GM19328 (cell line): Measurements from ENCODE around the gene C6orf89.

Experiments used
- ATAC-seq: cut with Tn5 transposase; IDR thresholded peaks from one replicate; pipeline ENCODE4 v1.9.1; 2021; ENCODE audit warnings: mild to moderate bottlenecking, moderate library complexity; ENCODE audit not compliant: unreplicated experiment

The C6orf89 gene

DNA sequence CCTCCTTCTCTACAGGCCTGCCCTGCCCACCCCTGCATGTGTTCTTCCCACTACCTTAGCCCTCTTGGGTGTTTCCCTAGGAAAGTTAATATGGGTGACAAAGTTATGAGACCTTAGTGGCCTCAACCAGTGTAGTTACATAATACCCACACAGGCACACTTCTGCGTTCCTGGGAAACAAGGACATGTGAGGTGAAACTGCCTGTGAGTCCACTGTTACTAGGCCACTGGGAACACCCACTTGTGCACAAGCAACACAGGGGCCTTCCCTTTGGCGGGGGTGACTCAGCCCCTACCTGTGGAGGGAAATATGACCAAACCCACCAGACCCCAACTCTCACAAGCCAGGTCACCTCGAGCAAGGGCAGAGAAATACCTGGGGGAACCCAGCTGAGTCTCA is 81.5 kb downstream of the C6orf89 start:
- no peak for ATAC-seq

DNA sequence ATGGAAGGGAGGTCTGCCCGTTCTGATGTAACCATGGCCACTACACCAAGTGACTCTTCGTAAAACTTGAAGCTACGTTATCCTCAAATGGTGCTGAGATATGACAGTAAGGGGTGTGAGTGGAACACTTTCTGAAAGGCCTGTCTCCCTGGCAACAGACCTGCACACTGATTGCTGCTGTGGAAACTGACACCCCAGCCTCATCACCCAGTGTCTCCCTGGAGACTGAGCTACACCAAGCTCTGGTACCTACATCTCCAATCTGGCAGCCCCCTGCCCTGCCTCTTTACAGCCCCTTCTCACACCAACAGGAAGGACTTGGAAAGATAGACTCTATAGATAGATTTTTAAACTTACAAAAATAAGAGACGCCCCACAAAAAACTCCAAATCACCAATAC is 82.0 kb downstream of the C6orf89 start:
- ATAC-seq: no peak

DNA sequence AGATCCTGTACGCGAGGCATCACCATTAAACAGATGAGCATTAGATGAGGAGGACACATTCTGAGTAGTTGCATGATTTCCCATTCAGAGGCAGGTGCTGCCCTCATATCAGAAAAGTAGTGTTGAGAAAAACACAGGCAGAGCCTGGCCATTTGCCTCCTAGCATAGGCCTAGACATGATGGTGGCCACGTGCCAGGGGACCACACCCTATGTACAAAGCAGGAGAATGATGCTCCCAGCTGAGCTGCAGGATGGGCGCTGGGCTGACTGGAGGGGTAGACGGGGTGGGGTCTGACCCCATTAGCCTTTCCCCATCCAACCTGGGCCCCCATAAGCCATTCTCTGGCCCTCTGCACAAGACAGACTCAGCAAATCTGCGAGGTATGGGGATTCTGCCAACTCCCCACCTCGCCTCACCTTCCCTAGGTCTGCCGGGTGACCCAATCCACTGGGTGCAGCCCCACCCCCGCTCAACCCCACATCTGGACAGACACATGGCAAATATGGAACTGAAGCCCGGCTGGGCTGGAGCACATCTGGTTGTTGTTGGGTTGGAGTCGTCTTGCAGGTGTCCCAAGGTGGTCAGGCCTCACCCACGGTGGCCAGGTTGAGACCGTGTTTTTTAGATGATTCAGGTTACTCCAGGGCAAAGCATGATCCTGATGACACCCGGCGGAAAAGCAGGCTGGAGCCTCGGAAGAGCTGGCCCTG is 82.7 kb downstream of the C6orf89 start:
- no peak for ATAC-seq

DNA sequence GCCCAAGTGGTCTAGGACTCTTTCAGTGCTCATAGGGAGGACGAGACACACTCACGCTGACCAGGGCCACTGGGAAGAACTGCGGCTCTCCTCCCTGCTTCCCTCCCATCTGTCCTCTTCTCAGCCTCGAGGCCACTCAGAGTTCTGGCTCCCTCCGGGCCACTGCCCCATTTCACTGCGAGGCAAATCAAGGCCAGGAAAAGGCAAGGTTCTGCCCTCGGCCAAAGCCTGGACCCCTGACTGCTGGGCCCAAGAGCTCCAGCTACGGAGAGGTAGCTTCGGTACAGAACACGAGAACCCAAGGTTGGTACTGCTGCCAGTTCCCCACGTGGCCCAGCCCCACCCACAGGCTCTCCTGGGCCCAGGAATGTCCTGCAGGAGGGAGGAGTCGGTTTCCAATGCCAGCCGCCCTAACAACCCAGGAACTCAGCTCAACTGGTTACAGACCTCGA is 83.5 kb downstream of the C6orf89 start:
- no peak for ATAC-seq

DNA sequence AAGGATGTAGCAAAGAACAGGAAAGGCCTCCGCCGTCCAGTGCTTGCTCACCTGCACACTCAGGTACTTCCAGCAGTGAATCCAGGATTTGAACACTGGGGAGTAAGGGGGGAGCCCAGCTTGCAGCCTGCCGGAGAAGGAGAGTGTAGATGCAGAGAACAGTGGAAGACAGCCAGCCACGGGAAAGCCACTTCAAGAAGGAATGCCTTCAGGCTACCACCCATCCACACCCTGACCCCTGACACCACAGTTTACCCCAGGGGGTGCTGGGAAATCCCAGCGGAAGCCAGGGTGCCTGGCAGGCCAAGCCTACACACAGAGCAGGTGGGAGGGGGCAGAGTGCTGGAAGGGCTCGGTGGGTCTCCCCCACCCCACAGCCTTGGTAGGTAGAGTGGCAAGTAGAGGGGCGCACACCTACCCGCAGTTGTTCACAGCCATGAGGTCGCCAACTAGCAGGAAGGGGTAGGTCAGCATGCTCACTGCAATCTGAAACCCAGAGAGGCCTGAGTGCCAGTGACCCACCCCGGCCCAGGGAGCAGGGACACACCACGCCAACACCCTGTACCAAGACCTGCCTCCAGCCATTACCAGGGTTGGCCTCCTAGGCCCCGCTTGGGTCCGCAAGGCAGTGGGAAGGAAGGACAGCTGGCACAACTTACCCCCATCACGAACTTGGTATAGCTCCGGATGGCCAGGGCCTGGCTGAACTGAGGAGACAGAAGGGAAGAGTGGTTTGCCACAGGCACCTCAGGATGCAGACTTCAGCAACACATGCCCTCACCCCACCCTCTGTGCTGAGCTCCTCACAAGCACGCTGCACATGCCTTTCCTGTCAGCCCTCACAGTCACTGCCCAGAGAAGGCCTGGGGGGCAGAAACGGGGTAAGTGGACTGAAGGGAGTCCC is 84.5 kb downstream of the C6orf89 start:
- ATAC-seq: no peak

DNA sequence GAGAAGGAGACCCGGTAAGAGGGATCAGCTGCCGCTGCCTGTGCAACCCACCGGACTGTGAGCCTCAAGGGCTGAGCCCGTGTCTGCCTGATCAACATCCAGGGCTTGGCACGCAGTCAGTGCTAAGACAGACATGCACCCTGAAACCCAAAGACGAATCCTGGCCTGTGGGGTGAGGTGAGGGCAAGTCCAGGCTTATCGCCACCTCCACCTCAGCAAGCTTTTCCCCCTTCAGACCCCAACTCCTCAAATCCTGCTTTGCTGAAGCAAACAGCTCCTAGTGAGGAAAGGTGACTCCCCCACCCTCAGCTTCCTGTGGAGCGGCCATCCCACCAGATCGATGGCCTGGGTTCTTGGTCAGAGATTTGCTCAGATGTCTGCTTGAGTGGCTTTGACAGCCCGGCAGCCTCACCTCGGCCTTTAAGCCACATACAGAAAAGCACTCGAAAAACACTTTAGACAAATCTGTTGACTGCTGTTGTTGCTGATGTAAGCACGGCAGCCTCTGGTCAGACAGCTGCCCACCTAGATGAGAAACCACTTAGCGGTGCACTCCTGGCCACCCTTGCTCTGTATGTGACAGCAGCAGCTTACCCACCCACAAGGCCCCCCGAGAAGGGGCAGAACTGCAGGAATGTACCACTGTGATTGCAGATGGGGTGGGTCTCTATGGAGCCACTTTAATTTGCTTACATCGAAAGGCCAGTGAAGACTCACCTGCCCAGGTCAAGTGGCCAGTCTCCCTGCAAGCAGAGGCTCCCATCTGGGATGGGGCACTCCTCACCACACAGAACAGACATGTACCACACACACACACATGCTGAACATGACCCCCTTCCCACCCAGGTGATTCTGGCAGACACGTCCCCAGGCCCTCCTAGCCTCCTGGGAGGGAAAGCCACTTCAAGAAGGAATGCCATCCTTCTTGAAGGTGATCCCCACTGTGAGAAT is 85.4 kb downstream of the C6orf89 start:
- ATAC-seq: no peak

DNA sequence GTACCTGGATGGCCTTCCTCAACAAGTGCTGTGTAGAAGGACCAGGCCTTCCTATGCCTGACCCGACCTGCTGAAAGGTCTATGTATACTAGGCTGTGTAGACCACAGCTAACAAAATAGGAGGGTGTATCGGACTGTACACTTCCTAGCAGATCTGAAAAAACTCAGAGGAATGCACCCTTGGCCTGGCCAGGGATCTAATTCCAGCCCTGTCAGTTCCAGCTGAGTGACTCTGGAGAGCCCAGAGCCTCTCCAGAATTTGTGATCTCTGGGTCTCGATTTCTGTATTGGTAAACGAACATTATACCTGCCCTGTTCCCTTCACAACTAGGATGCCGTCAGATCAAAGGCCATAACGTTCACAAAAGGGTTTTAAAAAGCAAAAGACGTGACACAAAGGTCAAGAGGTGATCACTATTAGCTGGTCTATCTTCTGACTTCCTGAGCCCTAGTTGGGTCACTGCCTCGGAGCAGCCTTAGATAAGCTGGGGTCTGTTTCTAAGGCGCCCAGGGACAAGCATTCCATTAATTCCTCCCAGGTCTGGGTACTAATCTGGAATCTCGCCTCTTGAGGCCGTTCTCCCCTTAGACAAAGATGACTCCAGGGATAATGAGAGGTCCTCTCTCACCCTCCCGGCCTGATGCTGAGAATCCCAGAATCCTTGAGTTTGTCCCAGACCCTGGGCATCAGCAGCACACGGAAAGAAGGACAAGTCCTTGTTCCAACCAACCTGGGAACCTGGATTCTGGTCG is 86.3 kb downstream of the C6orf89 start:
- ATAC-seq: no peak

DNA sequence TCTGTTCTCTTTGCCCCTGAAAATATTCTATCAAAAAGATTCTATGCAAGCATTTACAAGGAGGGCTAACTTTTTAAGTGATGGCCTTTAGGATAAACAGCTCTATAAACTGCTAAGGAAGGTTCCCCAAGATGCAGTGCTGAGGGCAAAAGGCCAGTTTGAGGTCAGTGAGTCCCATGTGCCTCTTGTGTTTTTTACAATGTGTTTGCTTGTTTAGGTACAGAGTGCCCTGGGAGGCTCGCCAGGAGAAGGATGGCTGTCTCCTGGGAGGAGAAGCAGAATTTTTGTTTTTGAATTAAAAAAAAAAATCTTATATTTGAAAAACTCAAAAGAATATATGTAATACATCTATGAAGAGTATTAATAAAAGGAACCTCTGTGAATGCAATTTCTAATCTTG is 87.4 kb downstream of the C6orf89 start:
- ATAC-seq: no peak

DNA sequence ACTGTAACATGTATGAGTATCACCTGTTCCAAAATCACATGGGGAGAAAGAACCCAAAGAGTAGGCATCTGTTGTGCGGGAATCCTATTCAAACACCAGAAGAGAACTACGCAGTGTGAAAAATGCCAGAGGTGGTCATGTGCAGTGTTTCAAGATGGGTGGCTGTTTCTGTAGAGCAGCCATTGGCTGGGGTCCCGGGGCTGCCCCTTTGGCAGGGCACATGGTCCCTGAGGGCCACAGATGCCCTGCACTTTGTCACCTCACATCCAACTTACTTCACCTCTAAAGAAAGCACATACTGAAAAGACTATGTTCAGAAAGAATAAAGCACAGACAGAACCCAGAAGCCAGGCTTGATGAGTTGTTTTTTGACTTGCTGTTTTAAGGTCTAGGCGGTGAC is 87.9 kb downstream of the C6orf89 start:
- no peak for ATAC-seq

DNA sequence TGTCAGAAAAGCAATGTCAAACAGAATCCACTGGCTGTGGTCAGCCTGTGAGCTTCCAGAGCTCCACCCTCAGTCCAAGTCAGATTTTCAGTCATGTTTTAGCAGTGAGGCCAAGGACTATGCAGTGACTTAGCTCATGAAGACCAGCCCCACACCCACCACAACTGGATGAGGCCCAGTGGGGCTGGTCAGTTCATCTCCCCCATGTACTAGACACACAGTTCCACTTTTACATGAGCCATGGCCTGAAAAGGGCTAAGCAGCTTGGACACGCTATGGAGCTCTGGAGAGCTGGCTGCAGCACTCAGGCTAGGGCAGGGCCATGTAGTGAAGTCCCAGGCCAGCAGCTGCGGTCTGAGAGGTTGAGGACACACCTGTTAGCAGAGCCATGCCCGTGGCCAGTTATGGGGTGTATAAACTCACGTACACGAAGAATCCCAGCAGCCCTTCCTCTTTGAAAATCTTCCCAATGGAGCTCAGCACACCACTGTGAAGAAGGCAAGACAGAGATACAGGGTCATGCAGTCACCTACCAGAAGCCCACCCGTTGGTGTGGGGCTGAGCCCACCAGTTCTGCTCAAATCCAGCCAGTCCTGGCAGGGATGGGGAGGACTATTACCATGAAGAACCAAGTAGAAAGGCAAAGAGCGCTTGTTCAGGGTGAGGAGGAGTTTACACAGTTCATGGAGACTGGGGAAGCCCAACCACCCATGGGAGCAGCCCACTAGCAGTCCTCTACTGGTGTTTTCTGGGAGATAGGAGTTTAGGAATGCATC is 89.7 kb downstream of the C6orf89 start:
- no peak for ATAC-seq

DNA sequence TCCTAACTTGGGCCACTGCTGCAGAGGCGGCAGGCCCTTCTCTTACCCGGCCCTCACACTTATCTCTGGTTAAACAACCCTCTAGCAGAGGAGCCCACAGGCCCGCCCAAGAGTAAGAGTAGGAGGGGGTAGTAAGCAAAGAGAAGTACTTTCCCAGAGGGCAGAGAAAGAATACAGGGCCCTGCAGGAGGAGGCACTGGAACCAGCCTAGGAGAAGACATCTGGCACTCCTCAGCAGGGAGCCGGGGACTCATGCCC is 90.2 kb downstream of the C6orf89 start:
- ATAC-seq: no peak

DNA sequence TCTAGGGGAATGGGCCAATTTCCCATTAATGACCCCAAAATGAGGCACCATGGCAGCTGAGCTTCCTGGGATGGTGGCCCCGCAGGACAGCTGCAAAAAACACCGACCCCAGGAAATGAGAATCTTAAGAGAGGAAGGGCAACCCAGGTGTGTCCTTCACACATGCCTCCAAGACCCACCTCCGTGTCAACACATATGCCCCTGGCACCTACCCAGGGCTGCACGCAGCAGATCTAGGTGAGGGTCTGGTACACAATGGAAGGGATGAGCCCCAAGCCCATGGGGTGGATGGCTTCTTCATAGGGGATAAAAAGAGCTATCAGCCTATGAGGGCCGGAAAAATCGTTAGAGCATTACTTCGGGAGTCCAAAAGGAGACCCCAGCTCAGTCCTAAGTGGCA is 90.8 kb downstream of the C6orf89 start:
- no peak for ATAC-seq

DNA sequence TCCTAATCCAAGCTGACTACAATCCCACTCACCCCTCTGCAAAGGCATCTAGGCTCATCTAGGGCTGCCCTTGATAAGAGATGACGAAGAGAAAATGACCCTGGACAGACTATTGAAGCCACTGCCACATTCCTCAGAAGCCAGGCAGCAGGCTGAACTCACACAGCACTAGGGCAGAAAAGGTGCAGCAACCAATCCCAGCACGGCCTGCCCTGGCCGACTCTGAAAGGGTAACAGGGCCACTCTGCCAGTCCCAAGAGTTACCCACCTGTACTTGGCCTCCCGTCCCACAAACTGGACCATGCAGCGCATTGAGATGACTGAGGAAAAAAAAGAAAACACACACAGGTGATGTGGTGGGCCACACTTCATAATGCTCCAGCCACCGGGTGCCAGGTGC is 91.2 kb downstream of the C6orf89 start:
- no peak for ATAC-seq

DNA sequence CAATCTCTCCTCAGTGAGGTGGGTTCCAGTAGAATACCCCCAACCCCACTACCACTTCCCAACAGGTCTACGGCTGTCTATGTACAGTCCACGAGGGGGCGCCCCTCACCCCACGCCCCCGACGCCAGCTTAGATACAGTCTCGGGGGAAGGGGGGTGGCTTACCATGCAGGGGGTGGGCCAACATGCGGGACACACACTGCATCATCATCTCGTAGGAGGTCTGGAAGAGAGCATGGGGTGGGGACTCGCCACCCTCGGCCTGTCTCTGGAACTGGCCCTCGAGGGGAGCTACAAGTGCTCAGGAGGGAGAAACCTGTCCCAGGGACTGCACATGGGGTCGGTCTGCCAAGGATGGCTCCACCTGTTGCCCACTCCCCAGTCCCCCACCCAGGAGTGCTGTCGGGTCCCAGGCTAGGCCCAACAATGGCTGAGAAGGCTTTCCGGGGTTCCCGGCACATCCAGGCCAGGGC is 91.8 kb downstream of the C6orf89 start:
- ATAC-seq: no peak
